HS-27A (cell line): ENCODE measurements around the gene PJA1.

Experiments used
- DNase-seq: peaks from one replicate; pipeline ENCODE4 v3.0.0-alpha.2; 2012; ENCODE audit warnings: low read depth, missing footprints

The PJA1 gene

GRCh38 chrX:69163936-69164741 lies 1.1 kb downstream of the PJA1 start:
- no peak for DNase-seq

- DNase-seq, result no peak
Observed at GRCh38 chrX:69162361-69162865, 2.8 kb downstream of the PJA1 start.

GRCh38 chrX:69161786-69162349 lies 3.4 kb downstream of the PJA1 start:
- DNase-seq, result no peak

GRCh38 chrX:69161371-69161770 lies 3.9 kb downstream of the PJA1 start:
- DNase-seq, result no peak

- DNase-seq, result no peak
Observed at GRCh38 chrX:69158166-69158980, 6.9 kb downstream of the PJA1 start.

GRCh38 chrX:69156638-69157037 lies 8.6 kb downstream of the PJA1 start:
- DNase-seq, result no peak

GRCh38 chrX:69155786-69156520 lies 9.3 kb downstream of the PJA1 start:
- DNase-seq, result no peak

- no peak for DNase-seq
Observed at GRCh38 chrX:69154051-69154450, 11.2 kb downstream of the PJA1 start.

- DNase-seq, result no peak
Observed at GRCh38 chrX:69153060-69153730, 12.1 kb downstream of the PJA1 start.

GRCh38 chrX:69152417-69152841 lies 12.8 kb downstream of the PJA1 start:
- DNase-seq, result no peak

GRCh38 chrX:69151866-69152284 lies 13.4 kb downstream of the PJA1 start:
- DNase-seq, result no peak

- DNase-seq, result no peak
Observed at GRCh38 chrX:69150281-69150960, 14.8 kb downstream of the PJA1 start.

GRCh38 chrX:69149466-69150280 lies 15.6 kb downstream of the PJA1 start:
- DNase-seq, result no peak

GRCh38 chrX:69148946-69149345 lies 16.3 kb downstream of the PJA1 start:
- no peak for DNase-seq

GRCh38 chrX:69146739-69147138 lies 18.5 kb downstream of the PJA1 start:
- no peak for DNase-seq

- no peak for DNase-seq
Observed at GRCh38 chrX:69145714-69146113, 19.5 kb downstream of the PJA1 start.

- DNase-seq, result no peak
Observed at GRCh38 chrX:69144838-69145680, 20.2 kb downstream of the PJA1 start.

GRCh38 chrX:69143530-69143929 lies 21.7 kb downstream of the PJA1 start:
- no peak for DNase-seq
